MV-4-11 (cell line): ENCODE results near the gene CHRNA3.

Experiments
- DNase-seq: peaks from one replicate; lab custom pipeline; 2025; lab: John Stamatoyannopoulos, UW

CHRNA3 gene

DNA sequence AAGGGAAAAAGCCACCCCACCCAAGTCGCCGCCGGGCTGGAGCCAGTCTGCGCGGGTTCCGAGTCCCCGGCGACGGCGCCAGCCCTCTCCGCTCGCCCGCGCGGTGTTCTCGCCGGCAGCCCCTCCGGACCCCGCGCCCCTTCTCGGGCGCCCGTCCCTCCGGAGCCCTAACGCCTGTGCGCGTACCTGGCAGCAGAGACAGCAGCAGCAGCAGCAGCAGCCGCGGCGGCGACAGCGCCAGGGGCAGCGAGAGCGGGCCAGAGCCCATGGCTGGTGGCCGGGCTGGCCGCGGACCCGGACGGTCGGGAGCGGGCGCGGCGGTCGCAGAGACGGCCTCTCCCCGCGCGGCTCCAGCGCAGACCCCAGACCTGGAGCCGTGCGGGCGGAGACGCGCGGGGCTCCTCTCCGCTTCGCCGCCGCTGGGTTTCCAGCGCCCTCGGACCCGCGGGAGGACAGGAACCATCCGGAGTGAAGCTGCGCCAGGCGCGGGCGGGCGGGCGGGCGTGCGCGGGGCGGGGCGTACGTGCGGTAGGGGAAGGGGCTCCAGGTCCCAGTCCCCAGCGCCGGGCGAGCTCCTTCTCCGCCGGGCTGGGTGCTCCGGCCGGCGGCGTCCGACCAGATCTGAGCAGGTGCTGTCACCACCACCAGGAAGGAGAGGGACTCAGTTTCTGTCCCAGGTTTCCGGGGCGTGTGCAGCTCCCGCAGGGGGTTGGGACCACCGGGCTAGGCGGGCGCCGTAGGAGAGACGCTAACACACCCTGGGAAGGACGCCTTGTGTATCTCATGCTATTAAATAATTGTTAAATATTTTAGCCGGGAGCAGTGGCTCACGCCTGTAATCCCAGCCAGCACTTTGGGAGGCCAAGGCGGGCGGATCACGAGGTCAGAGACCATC is at the start of gene CHRNA3:
TSS of gene CHRNA3 (minus strand) at position 470 of the 895 bp plus-strand sequence. CDS start at position 268, 202 bp downstream.
- DNase-seq = no peak

DNA sequence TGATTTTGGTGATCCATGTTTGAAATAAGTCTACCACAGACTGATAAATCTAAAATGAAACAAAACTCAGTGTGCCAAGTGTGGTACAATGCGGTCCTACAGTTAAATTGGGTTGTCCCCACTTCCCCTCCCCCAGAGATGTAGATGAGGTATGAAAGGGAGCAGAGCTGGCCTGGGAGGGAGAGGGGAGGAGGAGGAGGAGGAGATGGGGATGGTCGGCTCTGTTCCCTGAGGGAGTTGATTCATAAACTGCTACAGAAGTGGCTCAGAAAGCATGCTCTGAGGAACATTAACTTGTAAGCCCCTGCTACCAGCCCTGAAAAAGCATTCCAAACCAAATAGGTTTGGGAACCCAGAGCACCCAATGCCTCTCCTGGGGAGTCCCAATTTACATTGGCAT is 48.2 kb upstream of the CHRNA3 start:
- DNase-seq = no peak

DNA sequence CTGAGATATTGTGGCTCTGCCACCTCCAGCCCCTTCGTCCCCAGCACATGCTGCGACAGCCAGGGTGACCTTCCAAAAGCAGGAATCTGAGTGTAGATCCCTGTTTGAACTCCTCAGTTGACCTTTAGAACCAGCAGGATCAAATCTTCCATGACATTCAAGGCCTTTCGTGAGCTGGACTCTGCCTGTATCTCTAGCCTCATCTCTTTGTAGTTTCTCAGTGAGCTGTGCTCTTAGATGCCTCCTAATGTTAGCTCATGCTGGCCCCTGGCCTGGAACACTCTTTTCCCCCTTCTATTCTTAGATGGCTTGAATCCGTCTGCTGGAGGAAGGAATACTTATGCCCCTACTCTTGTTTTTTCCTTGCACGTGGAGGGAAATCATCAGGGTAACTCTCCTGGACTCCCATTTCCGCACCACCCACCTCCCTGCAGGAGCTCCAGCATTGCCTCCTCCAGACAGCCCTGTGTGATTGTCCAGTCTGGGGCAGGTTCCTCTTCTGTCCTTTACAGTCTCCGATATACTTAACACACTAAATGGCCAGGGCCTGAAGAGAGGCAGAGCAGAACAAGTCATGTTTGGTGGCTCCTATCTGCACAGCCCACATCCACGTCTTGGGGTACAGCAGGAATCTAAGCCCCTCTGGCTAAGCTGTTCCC is 46.9 kb upstream of the CHRNA3 start:
- DNase-seq = no peak

DNA sequence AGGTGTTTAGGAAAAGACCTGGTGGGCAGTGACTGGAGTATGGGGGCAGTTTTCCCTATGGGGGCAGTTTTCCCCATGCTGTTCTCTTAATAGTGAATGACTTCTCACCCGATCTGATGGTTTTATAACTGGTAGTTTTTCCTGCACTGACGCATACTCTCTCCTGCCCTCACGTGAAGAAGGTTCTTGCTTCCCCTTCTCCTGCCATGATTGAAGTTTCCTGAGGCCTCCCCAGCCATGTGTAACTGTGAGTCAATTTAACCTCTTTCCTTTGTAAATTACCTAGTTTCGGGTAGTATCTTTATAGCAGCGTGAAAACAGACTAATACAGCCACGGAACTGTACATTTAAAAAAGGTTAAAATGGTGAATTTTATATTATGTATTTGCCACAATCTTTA is 45.2 kb upstream of the CHRNA3 start:
- DNase-seq = no peak

DNA sequence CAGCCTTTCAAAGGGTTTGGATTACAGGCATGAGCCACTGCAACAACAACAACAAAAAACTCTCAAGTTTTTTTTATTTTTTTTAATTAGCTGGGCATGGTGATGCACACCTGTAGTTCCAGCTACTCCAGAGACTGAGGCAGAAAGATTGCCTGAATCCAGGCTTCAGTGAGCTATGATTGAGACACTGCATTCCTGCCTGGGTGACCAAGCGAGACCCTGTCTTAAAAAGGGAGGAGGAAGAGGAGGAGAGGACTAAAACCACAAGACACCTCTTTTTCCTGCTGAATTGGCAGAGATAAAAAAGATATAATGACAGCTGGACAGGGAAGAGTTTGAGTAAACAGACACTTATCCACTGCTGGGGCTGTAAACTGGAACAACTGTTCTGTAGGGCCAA is 42.9 kb upstream of the CHRNA3 start:
- no peak for DNase-seq

DNA sequence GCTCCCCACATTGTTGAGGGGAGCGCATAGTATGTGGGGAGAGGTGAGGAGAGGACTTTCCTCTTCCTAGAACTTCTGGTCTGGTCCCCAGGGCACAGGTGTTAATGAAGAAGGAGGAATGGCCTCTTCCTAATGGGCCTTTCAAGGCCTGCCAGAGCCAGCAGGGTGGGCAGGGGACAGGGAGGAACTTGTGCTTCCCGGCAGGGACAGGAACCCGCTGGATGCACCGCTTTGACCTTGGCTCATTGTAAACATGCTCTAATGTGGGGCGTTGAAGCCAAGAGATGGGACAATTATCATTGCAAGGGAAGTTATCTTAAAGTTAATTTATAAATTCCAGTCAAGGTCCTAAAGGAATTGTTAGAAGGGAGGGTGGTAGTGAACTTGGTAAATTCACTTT is 41.2 kb upstream of the CHRNA3 start:
- DNase-seq = no peak

DNA sequence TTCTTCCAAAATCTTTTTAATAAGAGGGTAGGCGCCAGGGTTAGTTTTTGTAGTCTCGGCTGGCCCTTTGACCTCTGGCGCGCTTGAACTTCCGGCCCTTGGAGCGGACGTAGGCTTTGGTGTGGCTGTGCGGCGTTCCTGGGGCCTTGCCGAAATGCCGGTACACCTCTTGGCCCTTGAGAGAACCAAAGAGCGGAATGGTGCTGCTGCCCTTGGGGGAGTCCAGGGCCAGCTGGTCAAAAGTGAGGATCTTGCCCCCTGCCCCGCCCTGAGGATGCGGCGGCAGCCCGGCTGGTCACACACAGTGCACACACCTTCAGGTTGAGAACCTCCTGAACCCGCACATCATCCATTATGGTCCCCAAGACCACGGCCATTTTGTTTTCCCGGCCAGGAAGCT is 40.2 kb upstream of the CHRNA3 start:
- DNase-seq = no peak

DNA sequence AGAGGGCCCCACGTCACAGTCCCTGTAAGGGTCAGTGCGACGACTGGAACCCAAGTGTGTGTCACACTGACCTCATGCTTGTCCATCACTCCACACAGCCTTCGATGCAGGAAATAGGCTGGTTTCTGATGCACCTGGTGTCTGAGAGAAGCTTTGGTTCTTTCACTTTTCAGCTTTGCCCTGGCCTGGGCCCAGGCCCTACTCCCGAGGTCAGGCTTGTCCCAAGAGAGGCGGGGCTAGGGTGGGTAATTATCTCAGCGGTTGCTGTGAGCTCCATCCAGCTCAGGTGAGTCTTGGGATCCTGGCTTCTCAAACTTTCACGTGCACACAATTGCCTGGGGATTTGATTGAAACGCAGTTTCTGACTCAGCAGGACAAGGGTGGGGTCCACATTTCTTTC is 39.8 kb upstream of the CHRNA3 start:
- no peak for DNase-seq

DNA sequence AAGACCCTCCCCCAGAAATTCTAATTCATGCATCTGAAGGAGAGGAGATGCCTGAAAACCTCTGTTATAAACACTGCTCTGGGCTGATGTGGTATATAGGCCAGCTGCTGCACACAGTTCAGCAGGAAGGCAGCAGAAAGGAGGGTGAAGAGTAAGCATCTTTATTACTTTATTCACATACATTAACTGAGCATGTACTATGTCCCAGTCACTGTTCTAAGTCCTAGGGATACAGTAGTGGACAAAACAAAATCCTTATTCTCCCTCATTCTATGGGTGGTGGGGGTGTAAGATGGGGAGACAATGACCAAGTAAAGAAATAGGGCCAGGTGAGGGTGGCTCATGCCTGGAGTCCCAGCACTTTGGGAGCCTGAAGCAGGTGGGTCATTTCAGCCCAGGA is 38.0 kb upstream of the CHRNA3 start:
- no peak for DNase-seq

DNA sequence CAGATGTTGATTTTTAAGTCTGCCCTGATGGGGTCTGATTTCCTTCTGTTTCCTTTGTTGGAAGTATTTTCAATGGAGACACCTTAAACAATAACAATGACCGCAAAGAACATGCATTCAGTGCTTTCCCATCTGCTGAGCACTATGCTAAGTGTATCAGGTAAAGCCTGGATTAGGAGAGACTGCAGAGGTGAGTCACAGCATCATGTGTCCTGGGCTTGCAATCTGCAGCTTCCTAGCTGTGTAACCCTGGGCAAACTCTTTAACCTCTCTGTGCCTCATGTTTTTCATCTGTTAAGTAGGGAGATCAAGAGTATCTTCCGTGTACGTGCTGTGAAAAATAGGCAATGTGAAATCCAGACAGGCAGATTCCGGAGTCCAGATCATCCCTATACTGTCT is 33.5 kb upstream of the CHRNA3 start:
- no peak for DNase-seq

DNA sequence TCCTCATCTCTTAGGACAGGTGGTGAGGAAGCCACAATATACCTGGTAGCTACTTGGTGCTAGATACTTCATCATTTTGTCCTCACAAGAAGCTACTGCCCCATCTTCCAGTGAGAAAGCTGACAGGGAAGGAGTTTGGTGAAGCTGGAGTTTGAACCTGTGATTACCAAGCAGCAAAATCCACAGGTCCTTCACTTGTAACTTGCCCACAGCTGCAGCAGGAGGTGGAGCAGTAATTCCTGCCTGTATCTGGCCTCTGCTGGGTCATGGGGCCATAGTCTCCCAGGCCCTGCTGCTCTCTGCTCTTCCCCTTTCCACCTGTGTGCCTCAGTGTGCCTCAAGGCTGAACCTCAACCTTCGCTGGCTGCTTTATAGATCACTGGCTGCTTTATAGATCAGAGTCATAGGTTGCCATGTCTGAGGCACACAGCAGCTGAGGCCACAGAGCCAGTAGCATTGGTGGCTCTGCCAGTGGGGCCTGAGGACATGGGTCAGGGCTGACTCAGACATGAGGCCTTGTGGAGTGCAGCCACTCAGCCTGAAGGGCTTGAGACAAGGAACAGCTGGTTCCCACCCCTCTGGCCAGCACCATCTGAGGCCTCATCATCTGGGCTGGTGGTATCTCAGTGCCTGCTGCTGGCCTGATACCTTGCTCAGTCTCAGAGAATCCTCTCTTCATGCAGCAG is 31.3 kb upstream of the CHRNA3 start:
- DNase-seq = no peak

DNA sequence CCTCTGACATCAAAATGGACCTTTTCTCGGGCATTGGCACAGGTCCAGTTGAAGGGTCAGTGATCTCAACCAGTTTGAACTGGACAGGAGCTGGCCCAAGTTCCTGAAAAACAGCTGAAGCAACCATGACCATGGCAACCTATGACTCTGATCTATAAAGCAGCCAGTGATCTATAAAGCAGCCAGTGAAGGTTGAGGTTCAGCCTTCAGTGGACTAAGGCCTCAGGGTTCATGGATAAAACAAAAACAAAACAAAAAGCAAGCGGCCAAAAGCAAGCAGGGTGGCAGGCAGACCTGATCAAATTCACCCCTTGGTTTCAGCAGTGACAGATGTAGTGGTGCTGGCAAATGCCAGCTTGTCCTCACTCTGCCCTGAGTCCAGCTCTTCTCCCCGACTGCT is 30.2 kb upstream of the CHRNA3 start:
- DNase-seq = no peak

DNA sequence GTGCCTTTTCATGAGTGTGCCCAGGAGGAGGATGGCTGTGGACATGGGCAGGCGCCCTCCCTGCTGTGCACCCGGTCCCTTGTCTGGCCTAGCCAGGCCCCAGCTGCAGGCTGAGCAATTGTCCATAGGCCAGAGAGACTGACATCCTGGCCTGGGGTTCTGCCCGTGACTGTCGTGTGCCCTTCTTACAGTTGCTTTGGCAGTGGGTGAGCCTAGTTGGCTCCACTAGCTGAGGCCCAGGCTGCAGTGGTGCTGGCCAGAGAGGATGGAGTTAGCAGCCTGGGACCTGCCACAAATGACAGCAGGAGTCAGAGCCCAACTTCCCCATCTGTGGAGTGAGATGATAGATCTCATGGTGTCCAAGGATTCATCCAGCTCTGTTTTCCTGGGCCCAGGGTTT is 29.2 kb upstream of the CHRNA3 start:
- no peak for DNase-seq

DNA sequence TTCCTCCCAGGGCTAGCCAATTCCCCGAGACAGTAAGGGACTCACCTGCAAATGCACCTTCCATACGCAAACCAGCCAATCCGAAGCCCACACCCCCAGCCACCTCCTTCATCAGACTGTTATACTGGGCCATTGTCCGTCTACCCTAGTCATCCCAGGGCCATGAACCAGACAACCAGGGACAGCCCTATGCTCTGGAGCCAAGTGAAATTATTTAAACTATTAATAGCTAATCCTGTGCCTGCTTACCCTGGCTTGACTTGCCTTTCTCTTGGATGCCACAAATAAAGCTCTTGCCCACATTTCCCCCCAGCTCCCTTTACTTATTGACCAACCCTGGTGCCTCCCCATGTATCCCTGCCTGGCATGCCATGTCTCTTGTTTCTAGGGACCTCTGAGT is 24.2 kb upstream of the CHRNA3 start:
- no peak for DNase-seq

DNA sequence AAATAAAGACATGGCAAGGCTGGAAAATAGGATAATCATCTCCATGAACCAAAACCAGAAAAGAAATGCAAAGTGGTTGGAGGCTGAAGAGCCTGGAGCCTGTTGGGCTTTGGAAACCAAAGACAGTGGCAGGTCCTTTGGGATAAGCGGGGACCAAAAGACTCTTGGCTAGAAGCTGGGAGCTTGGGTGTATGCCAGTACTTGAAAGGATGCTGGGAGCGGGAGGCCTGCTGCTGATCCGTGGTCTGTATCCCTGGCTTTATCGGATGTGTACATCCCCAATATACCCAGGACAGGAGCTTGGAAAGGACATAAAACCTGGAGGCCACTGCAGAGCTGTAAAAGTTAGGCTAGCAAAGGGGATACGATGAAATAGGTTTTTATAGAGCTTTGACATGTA is 21.5 kb upstream of the CHRNA3 start:
- DNase-seq = no peak

DNA sequence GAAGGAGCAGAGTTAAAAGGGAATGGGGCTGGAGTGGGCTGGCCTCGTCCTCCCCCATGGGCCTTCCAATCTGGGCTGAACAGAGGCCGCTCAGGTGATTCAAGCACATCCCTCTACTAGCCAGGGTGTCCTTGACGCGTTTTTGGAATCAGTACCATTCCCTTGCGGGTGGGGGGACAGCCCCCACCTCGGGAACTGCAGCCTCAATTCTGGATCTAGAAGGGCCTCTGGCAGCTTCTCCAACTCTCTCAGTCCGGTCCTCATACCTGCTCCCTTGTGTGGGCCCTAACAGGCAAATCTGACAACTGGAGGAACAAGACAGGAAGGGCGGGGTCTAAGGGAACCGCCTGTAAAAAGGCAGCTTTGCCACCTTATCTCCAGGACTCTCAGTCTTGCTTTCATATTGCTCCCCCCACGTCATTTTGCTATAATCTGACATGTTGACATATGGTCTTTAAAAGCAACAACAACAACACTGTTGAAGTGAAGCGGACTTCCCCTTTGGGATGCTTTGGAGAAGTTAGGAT is 21.0 kb upstream of the CHRNA3 start:
- no peak for DNase-seq

DNA sequence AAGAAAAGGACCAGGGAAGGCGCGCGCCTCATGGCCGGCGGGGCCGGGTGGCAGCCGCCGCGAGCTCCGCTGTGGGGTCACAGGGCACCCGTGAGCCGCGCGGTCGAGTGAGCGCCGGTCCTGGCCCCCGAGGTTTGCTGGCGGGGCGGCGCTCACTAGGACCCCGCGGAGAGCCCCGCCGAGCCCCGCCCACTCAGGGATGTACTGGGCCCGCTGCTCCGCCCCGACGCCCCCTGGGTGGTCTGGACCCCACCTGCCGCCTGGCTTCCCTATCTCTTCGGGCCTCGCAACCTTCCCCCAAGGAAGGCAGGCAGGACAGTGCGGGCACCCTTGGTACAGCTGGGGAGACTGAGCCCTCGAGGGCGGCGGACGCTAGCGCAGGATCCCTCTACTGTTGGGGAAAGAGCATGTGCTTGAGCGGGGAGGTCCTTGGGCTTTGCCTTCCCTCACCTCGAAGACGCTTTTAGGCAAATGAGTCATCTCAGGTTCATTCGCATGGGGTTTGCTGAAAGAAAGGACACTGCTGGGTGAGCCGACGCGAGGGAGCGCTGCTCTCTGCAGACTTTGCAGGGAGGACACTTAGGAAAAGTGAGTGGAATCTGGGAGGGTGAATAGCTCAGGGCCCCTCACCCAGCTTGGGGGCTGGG is 20.4 kb upstream of the CHRNA3 start, which contains the start of gene CHRNB4:
TSS of gene CHRNB4 (minus strand) at position 109 of the 647 bp plus-strand sequence. CDS start at position 32, 77 bp downstream.
- no peak for DNase-seq

DNA sequence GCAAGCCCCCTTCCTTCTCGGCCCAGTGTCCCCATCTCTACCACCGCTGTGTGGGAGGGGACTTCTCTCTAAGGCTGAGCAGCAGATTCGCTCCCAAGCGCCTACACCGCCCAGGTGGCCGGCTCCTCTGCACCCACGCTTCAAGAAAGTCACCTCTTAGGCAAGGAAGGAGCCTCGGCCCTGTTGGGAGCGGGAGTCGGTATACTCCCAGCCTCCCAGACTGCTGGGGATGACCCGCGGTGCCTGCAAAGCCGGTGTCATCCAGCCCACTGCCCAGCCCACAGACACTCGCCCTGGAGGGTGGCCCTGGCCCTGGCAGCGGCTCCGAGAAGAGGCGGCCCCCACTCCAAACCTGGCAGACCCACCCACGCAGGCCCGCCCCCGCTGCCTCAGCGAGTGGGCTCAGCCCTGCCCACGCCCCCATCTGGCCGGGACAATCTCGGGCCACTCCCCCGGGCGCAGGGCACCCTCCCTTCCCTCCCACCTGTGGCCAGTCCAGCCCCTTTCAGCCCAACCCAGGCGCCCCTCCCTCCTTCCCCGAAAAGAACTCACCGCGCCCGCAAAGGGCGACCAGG is 19.8 kb upstream of the CHRNA3 start:
- DNase-seq = no peak

DNA sequence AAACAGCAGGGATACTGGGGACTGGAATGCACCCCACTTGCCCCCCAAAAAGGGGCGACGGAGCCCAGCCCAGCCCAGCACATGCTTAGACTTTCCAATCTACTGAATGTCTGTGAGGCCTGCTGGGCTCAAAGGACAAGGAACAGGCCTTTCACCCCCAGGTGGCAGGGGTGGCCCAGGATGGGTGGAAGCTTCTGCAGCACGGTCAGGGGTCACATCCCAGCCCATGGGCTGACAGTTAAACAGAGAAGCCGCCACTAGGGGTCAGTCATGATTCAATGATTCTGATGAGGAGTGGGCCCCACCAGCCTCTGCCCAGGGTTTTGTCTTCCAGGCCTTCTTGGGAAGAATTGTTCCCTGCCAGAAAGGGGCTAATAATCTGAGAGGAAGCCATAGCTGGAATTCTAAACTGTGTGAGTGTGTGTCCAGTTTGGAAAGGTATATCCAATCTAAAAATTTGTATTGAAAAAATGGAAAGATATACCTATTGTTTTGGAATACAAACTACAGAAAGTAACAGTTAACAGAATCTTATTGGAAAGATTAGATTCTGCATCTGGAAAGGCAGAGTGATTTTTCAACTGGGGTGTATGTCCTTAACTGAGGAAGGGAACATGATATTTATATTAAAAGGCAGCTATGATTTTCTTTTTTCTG is 18.0 kb upstream of the CHRNA3 start:
- DNase-seq = peak; percentile 1

DNA sequence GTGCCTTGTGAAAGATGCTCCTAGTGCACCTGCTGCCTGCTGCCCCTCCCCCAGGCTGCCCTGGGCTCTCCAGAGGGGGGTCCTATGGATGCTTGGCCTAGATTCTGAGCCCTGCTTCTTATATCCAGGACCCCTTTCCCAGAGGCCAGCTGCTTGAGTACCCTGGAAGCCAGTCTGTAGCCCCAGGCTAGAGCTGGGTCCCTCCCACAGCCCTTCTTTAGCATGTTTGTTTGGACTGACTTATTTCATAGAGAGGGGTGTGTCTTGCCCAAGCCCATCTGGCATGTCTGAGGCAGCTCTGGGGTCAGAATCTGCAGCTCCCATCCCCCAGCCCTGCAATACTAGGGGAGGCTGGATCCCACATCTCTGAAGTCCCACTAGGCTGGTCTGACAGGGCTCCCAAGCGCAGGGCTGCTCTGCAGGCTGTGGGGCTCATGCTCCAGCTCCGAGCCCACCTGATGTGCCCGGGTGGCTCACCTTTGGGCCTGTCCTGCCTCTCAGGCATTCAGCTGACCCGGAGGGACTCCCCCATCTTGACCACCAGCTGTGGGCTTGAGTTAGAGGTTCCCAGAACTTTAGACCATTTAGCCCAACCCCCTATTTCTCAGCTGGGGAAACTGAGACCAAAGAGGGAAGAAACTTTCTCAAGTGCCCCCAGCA is 17.1 kb upstream of the CHRNA3 start:
- no peak for DNase-seq
